Heart right ventricle (tissue), 16 donors: Measurements from ENCODE around the gene KRI1. TPM values are rescaled to one million over a fixed set of nuclear protein-coding genes. Genes with fewer than 3 reads are reported as not detected.

ENCODE experiments used
- ATAC-seq, 8 donors: fragments of 200-7000 bp; cut with Tn5 transposase; one replicate each; pipeline ENCODE4 v1.9.1; 2020; ENCODE audit warnings: mild to moderate bottlenecking in 8 of 8, moderate library complexity in 8 of 8, moderate number of reproducible peaks in 1 of 8
- DNase-seq, 2 donors: peaks; one replicate each; pipeline ENCODE4 v3.0.0-alpha.2; 2020
- H3K27ac ChIP-seq, 10 donors: fragments of 200-600 bp; sonication (generic) in 2 of 10; one replicate each; pipeline versions ENCODE4 v1.5.0 to v1.8.0; 2020 to 2022; ENCODE audit warnings: mild to moderate bottlenecking in 3 of 10
- H3K27me3 ChIP-seq, 7 donors: fragments of 200-600 bp; one replicate each; pipeline ENCODE4 v1.8.0; 2021 to 2022; ENCODE audit warnings: mild to moderate bottlenecking in 2 of 7
- H3K36me3 ChIP-seq, 9 donors: fragments of 200-600 bp; sonication (generic) in 1 of 9; one replicate each; pipeline versions ENCODE4 v1.5.0 to v1.8.0; 2020 to 2022; ENCODE audit warnings: mild to moderate bottlenecking in 2 of 9
- H3K4me1 ChIP-seq, 9 donors: fragments of 200-600 bp; sonication (generic) in 1 of 9; one replicate each; pipeline versions ENCODE4 v1.5.0 to v1.8.0; 2020 to 2022; ENCODE audit warnings: mild to moderate bottlenecking in 4 of 9
- H3K4me3 ChIP-seq, 10 donors: fragments of 200-600 bp; sonication (generic) in 2 of 10; one replicate each; pipeline versions ENCODE4 v1.5.0 to v1.8.0; 2020 to 2022; ENCODE audit warnings: mild to moderate bottlenecking in 7 of 10, moderate library complexity in 2 of 10
- H3K9me3 ChIP-seq, 11 donors: fragments of 200-600 bp in 10 of 11; sonication (generic) in 2 of 11; one replicate each; pipeline versions ENCODE4 v1.5.0 to v1.8.0; 2013 to 2022; ENCODE audit warnings: mild to moderate bottlenecking in 2 of 11, control low read depth in 1 of 11, moderate library complexity in 1 of 11
- WGBS, 2 donors: extraction: QIAGEN DNeasy Blood & Tissue Kit; methylation state at CpG; one replicate each; pipeline ENCODE4 v1.1.7; 2013; ENCODE audit warnings: inconsistent platforms in 1 of 2; 5-methylcytosine and 5-hydroxymethylcytosine counted together
- intact Hi-C, 10 donors: fragments of 100-400 bp; cut with DNase I; formaldehyde crosslinking; loops; one replicate each; pipeline versions ENCODE4 v1.11.1 to v1.14.2; 2022
- polyA plus RNA-seq, 2 donors: library from polyadenylated mRNA; stranded (reverse); fragments of 200-250 nt; gene quantifications; one replicate each; pipeline ENCODE4 v1.2.3, GENCODE V29; 2013
- total RNA-seq, 10 donors: library from RNA; stranded (reverse); fragmentation: NEBNext Ultra II Directional in 3 of 10; extraction: Animal tissue kit (Norgen Biotek cat#: 25700) in 3 of 10; gene quantifications; one replicate each; pipeline versions ENCODE4 v1.2.1 to v1.2.4, GENCODE V29; 2021 to 2023
- TF ChIP-seq, protein P1 (sequence below), 9 donors: fragments of 200-600 bp; sonication (generic) in 2 of 9; IDR thresholded peaks; one replicate each; pipeline versions ENCODE4 v1.5.0 to v1.8.0; 2021 to 2022; ENCODE audit warnings: antibody characterized with exemption in 9 of 9, mild to moderate bottlenecking in 5 of 9, moderate library complexity in 1 of 9
- donor health status: Arrhythmogenic right ventricular cardiomyopathy.
- donor health status: ischemic (EF 13 %, LVEDD 7.1; RV severe dilation, severe dysfunction).
- donor health status: healthy with polysubstance abuse.
- donor health status: DM: no; HTN: yes; CAD: no.
- donor health status: DM: no; HTN: no; CAD: no.
- donor health status: ischemic (EF 25% LVEDD 6.9; RV normal size, moderate dysfunction).
- donor health status: ischemic (EF 25% LVEDD 5.7; RV mildly dilated, moderate dysfunction).
- donor health status: healthy.
- donor health status: DM: yes; HTN: yes; CAD: no.
- donor health status: Ischemic cardiomyopathy.
- donor health status: ischemic (EF 35%, LVEDD 5.7; RV mildly dilated, moderate dysfunction).
- donor health status: nonischemic (EF 11% LVEDD 7.7; RV severe dilation, severe dysfunction).
- donor health status: DM: yes; HTN: yes; CAD: no.
- donor health status: PGD.
- donor health status: ischemic (EF 29% LVEDD 5.4; RV normal size, mild dysfunction).
- donor health status: nonischemic (EF 23%, LVEDD 6.1; RV moderate dilation, normal function).

The KRI1 gene
- total and polyA plus RNA-seq, 12 donors, result 8.4 to 17.5 (median 10.7) TPM

DNA sequence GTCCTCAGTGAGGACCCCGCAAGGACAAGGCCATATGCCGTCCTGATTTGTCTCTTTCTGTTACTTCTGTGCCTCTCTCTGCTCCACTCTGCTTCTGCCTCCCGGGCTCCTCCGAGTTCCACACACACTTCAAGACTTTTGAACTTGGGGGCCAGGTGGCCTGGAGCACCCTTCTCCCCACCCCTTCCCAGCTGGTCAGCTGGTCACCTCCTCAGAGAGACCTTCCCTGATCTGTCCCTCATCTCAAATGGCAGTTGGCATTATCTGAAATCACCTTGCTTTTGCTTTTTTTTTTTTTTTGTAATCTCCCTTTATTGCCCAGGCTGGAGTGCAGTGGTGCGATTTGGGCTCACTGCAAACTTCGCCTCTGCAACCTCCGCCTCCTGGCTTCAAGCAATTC, 46.4 kb downstream of the KRI1 start:
- TF ChIP-seq, protein P1, sequence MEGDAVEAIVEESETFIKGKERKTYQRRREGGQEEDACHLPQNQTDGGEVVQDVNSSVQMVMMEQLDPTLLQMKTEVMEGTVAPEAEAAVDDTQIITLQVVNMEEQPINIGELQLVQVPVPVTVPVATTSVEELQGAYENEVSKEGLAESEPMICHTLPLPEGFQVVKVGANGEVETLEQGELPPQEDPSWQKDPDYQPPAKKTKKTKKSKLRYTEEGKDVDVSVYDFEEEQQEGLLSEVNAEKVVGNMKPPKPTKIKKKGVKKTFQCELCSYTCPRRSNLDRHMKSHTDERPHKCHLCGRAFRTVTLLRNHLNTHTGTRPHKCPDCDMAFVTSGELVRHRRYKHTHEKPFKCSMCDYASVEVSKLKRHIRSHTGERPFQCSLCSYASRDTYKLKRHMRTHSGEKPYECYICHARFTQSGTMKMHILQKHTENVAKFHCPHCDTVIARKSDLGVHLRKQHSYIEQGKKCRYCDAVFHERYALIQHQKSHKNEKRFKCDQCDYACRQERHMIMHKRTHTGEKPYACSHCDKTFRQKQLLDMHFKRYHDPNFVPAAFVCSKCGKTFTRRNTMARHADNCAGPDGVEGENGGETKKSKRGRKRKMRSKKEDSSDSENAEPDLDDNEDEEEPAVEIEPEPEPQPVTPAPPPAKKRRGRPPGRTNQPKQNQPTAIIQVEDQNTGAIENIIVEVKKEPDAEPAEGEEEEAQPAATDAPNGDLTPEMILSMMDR (IDR thresholded peaks at IDR 0.05), result no peak
- no peak for DNase-seq
- peak overlapping the region in 1 of 10 donors; percentile 36 for H3K27ac ChIP-seq
- no peak for ATAC-seq
- H3K27me3 ChIP-seq, result peaks cover 4 to 68% (median 58%) of the 10 kb centered on the region in 7 donors
- intact Hi-C loops, result no loop called here
- no peaks in the 10 kb centered on the region for H3K9me3 ChIP-seq
- H3K4me3 ChIP-seq, result no peak overlapping the region
- 71 to 80% methylated on average over 7 of the region's 7 CpGs for WGBS, 2 donors
- no peaks in the 10 kb centered on the region for H3K36me3 ChIP-seq
- H3K4me1 ChIP-seq, result peaks cover 7 to 28% (median 24%) of the 10 kb centered on the region in 9 donors

DNA sequence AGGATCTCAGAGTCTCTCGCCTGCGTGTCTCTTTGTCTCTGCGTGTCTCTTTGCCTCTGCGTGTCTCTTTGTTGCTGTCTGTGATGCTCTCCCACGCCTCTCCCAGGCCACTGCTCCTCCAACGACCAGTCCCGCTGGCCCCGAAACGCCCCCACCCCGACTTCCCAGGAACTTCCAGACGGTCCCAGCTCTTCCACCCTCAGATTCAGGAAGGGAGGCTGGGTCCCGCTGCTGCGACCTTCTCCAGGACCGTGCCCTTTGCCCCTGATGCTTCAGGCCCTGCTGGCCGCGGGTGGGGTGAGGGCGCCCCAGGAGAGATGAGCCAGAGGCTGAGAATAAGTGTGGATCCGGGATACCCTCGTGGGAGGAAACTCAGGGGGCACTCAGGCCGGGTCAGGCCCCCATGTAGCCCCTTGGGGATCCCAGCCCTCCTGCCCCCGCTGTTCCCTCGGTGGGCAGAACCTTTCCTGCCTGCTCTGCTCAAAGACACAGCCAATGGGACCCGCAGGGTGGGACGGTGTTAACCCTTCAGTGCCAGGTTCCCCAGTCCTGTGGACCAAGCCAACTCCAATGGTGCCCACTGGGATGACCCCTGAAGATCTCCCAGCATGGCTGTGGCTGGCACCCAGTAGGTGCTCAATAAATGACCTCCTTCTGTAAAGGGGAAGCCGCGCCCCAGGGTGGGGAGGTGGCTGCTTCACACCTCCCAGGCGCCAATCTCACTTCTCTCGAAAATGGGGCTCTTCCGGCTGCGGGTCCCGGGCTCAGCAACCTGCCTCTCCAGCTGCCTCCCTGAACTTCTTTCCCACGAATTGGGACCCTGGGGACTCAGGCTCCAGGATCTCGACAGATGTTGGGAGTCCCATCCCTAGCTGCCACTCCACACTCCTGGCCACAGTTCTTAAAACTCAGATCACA, 47.1 kb downstream of the KRI1 start:
- Histone ChIP-seq H3K4me3 (peak overlapping the region in 6 of 10 donors; percentile 43 to 55 (median 52)), H3K4me1 (peaks cover 7 to 35% (median 24%) of the 10 kb centered on the region in 9 donors), H3K27ac (peak overlapping the region in 4 of 10 donors; percentile 16 to 69 (median 58)), H3K36me3 (no peaks in the 10 kb centered on the region), H3K9me3 (no peaks in the 10 kb centered on the region), H3K27me3 (peaks cover 12 to 75% (median 66%) of the 10 kb centered on the region in 7 donors)
- TF ChIP-seq, protein P1 (IDR thresholded peaks at IDR 0.05), result no peak
- intact Hi-C loops, result no loop called here
- 7 to 12% methylated on average over 32 to 33 of the region's 33 CpGs for WGBS, 2 donors
- DNase-seq (peak in 1 of 2 donors; percentile 11), ATAC-seq (peak in 4 of 8 donors; percentile 8 to 58 (median 41))

GRCh38 chr19:10517760-10518443, 47.9 kb downstream of the KRI1 start:
- H3K4me3 ChIP-seq, result peak overlapping the region; percentile 22 to 55 (median 46)
- peak; percentile 36 to 75 (median 48) for ATAC-seq

More at GRCh38 chr19:10517760-10518443, 47.9 kb downstream of the KRI1 start:
- 1% methylated on average over 27 of the region's 27 CpGs for WGBS, 2 donors
- Histone ChIP-seq H3K36me3 (no peaks in the 10 kb centered on the region), H3K4me1 (peaks cover 7 to 36% (median 24%) of the 10 kb centered on the region in 9 donors), H3K27ac (peak overlapping the region in 5 of 10 donors; percentile 16 to 69 (median 48)), H3K27me3 (peaks cover 12 to 83% (median 74%) of the 10 kb centered on the region in 7 donors), H3K9me3 (no peaks in the 10 kb centered on the region)
- TF ChIP-seq, protein P1 (IDR thresholded peaks at IDR 0.05), result no peak
- DNase-seq, result peak; percentile 27 to 31
- intact Hi-C loops, result no loop called here
